HCT116 (cell line): ENCODE data around the gene OR7A10. TPM values are rescaled to one million over a fixed set of nuclear protein-coding genes. Genes with fewer than 3 reads are reported as not detected.

Source experiments
- ATAC-seq: fragments of 200-7000 bp; cut with Tn5 transposase; 2 replicates; pipeline ENCODE4 v1.9.1; 2020; ENCODE audit warnings: mild to moderate bottlenecking, moderate library complexity
- BruUV-seq: library from RNA; stranded (reverse); fragments of 400-500 nt; replicated peaks from 2 replicates; lab custom pipeline; 2021; lab: Mats Ljungman, UMichigan
- CTCF ChIA-PET: fragments of 300-600 bp; sonication (Branson Sonifier 250); formaldehyde crosslinking; loops from one replicate; lab custom pipeline; 2021; ENCODE audit warnings: antibody characterized with exemption; lab: Charles Lee
- POLR2A ChIA-PET: fragments of 300-600, 350-600 bp; sonication (Branson Sonifier 250); formaldehyde crosslinking; loops from one replicate; lab custom pipeline; 2021; ENCODE audit warnings: antibody characterized with exemption; lab: Charles Lee
- RAD21 ChIA-PET, 2 experiments: fragments of 300-600 bp; sonication (Branson Sonifier 250); formaldehyde crosslinking; loops; one replicate each; lab custom pipeline; 2023; ENCODE audit warnings: low total read pairs in 2 of 2; ENCODE audit not compliant: uncharacterized antibody in 2 of 2, unreplicated experiment in 2 of 2, low non-redundant PET in 1 of 2; lab: Charles Lee
- DNase-seq: peaks from one replicate; pipeline ENCODE4 v3.0.0-alpha.2; 2010; ENCODE audit warnings: low read depth, low spot score
- H2AFZ ChIP-seq: fragments of 200-600 bp; shearing (Covaris generic), sonication (generic); 2 replicates; pipeline ENCODE4 v1.6.1; 2017; ENCODE audit warnings: low read depth, mixed run types, mixed read lengths, antibody characterized with exemption, low read length; ENCODE audit not compliant: poor library complexity, severe bottlenecking
- H3K27ac ChIP-seq: 2 replicates; pipeline ENCODE4 v1.5.1; 2012; ENCODE audit warnings: low read depth, low read length
- H3K27me3 ChIP-seq: fragments of 200-600 bp; sonication (generic); 2 replicates; pipeline ENCODE4 v1.6.1; 2016; ENCODE audit warnings: mixed run types, low read length, mixed read lengths; ENCODE audit not compliant: insufficient read depth
- H3K36me3 ChIP-seq, 2 experiments: fragments of 200-500 bp in 1 of 2; fragments of 200-600 bp in 1 of 2; sonication (Bioruptor generic) in 1 of 2; sonication (generic) in 1 of 2; 2 replicates each; pipeline versions ENCODE4 v1.5.1 to v1.6.1; 2014 to 2016; ENCODE audit warnings: low read length in 2 of 2, inconsistent platforms in 1 of 2, mixed read lengths in 1 of 2, mixed run types in 1 of 2; ENCODE audit not compliant: insufficient read depth in 2 of 2, control insufficient read depth in 1 of 2
- H3K4me1 ChIP-seq, 2 experiments: fragments of 200-600 bp in 1 of 2; sonication (generic) in 1 of 2; 2 replicates each; pipeline versions ENCODE4 v1.5.1 to v1.6.1; 2012 to 2017; ENCODE audit warnings: low read length in 2 of 2, inconsistent platforms in 1 of 2, mild to moderate bottlenecking in 1 of 2, mixed read lengths in 1 of 2, mixed run types in 1 of 2, moderate library complexity in 1 of 2; ENCODE audit not compliant: insufficient read depth in 2 of 2, control insufficient read depth in 1 of 2
- H3K4me2 ChIP-seq: fragments of 200-600 bp; sonication (generic); 2 replicates; pipeline ENCODE4 v1.6.1; 2017; ENCODE audit warnings: mixed run types, low read length, mixed read lengths
- H3K4me3 ChIP-seq, 2 experiments: fragments of 200-600 bp in 1 of 2; sonication (generic) in 1 of 2; replicated peaks in 1 of 2; 2 replicates each; pipeline ENCODE4 v1.5.1; 2011 to 2016; ENCODE audit warnings: low read length in 2 of 2, control low read depth in 1 of 2, low read depth in 1 of 2, mild to moderate bottlenecking in 1 of 2, mixed read lengths in 1 of 2, mixed run types in 1 of 2
- H3K79me2 ChIP-seq: fragments of 200-600 bp; sonication (generic); 2 replicates; pipeline ENCODE4 v1.6.1; 2017; ENCODE audit warnings: mild to moderate bottlenecking, mixed run types, low read length, moderate library complexity, mixed read lengths; ENCODE audit not compliant: insufficient read depth
- H3K9ac ChIP-seq: fragments of 200-600 bp; sonication (generic); 2 replicates; pipeline ENCODE4 v1.6.1; 2016; ENCODE audit warnings: low read length, mixed read lengths
- H3K9me2 ChIP-seq: fragments of 200-600 bp; sonication (generic), shearing (Covaris generic); 2 replicates; pipeline ENCODE4 v1.6.1; 2017; ENCODE audit warnings: mixed run types, mild to moderate bottlenecking, moderate library complexity; ENCODE audit not compliant: insufficient read depth
- H3K9me3 ChIP-seq, 2 experiments: fragments of 200-500 bp in 1 of 2; fragments of 200-600 bp in 1 of 2; sonication (Bioruptor generic) in 1 of 2; sonication (generic) in 1 of 2; 2 replicates each; pipeline ENCODE4 v1.6.1; 2014 to 2017; ENCODE audit warnings: low read length in 2 of 2, mixed read lengths in 2 of 2, inconsistent platforms in 1 of 2, low read depth in 1 of 2, mild to moderate bottlenecking in 1 of 2, mixed run types in 1 of 2, moderate library complexity in 1 of 2; ENCODE audit not compliant: control insufficient read depth in 1 of 2, insufficient read depth in 1 of 2
- H4K20me1 ChIP-seq: fragments of 200-600 bp; sonication (generic), shearing (Covaris generic); 2 replicates; pipeline ENCODE4 v1.6.1; 2017; ENCODE audit warnings: mixed run types, mild to moderate bottlenecking, moderate library complexity; ENCODE audit not compliant: insufficient read depth
- CEBPB ChIP-seq: IDR thresholded peaks from 2 replicates; pipeline ENCODE4 v1.6.1; 2012; ENCODE audit warnings: low read depth
- EGR1 ChIP-seq: IDR thresholded peaks from 2 replicates; pipeline ENCODE4 v1.6.1; 2012; ENCODE audit warnings: low read depth
- EZH2 ChIP-seq: fragments of 200-600 bp; sonication (generic); IDR thresholded peaks from 2 replicates; pipeline ENCODE4 v1.6.1; 2017; ENCODE audit warnings: antibody characterized with exemption, mixed run types
- EZH2phosphoT487 ChIP-seq: fragments of 200-600 bp; IDR thresholded peaks from 2 replicates; pipeline ENCODE4 v1.6.1; 2018; ENCODE audit warnings: antibody characterized with exemption, borderline replicate concordance
- FOSL1 ChIP-seq: IDR thresholded peaks from 2 replicates; pipeline ENCODE4 v1.6.1; 2012; ENCODE audit warnings: low read depth
- POLR2A ChIP-seq: IDR thresholded peaks from 2 replicates; pipeline ENCODE4 v1.7.0; 2011; ENCODE audit warnings: borderline replicate concordance; ENCODE audit not compliant: insufficient read depth, insufficient read length; ENCODE audit errors: extremely low read depth
- POLR2AphosphoS5 ChIP-seq: IDR thresholded peaks from 2 replicates; pipeline ENCODE4 v1.6.1; 2011; ENCODE audit warnings: mild to moderate bottlenecking, low read depth, low read length, moderate library complexity
- RAD21 ChIP-seq: IDR thresholded peaks from 2 replicates; pipeline ENCODE4 v1.6.1; 2012; ENCODE audit warnings: low read depth, mild to moderate bottlenecking
- SIN3A ChIP-seq: IDR thresholded peaks from 2 replicates; pipeline ENCODE4 v1.6.1; 2012; ENCODE audit warnings: low read depth
- SP1 ChIP-seq: IDR thresholded peaks from 2 replicates; pipeline ENCODE4 v1.6.1; 2012; ENCODE audit warnings: low read depth
- SRF ChIP-seq: IDR thresholded peaks from 2 replicates; pipeline ENCODE4 v1.6.1; 2012; ENCODE audit warnings: low read depth
- intact Hi-C: fragments of 100-400 bp; cut with micrococcal nuclease; formaldehyde crosslinking; loops from 2 replicates; pipeline ENCODE4 v1.10.0; 2022
- total RNA-seq: library from RNA; stranded (reverse); gene quantifications from one replicate; pipeline ENCODE4 v1.2.1, GENCODE V29; 2021; ENCODE audit not compliant: unreplicated experiment
- TF ChIP-seq, protein P1 (sequence below), 3 experiments: fragments of 200-600 bp in 1 of 3; sonication (generic) in 1 of 3; IDR thresholded peaks in 2 of 3; conservative IDR thresholded peaks in 1 of 3; 2 replicates each; pipeline ENCODE4 v1.5.1; 2012 to 2017; ENCODE audit warnings: low read depth in 2 of 3, low read length in 2 of 3, antibody characterized with exemption in 1 of 3, borderline replicate concordance in 1 of 3, control low read depth in 1 of 3, mild to moderate bottlenecking in 1 of 3, mixed read lengths in 1 of 3, mixed run types in 1 of 3, moderate library complexity in 1 of 3; ENCODE audit not compliant: insufficient read depth in 1 of 3
- TF ChIP-seq, protein P2 (sequence below): IDR thresholded peaks from 2 replicates; pipeline ENCODE4 v1.6.1; 2011; ENCODE audit warnings: mild to moderate bottlenecking, low read length, moderate library complexity; ENCODE audit not compliant: insufficient replicate concordance; ENCODE audit errors: extremely low read depth
- TF ChIP-seq, protein P3 (sequence below): IDR thresholded peaks from 2 replicates; pipeline ENCODE4 v1.6.1; 2012

The OR7A10 gene
- total RNA-seq, 1 experiment from 2014 or later = not detected

DNA sequence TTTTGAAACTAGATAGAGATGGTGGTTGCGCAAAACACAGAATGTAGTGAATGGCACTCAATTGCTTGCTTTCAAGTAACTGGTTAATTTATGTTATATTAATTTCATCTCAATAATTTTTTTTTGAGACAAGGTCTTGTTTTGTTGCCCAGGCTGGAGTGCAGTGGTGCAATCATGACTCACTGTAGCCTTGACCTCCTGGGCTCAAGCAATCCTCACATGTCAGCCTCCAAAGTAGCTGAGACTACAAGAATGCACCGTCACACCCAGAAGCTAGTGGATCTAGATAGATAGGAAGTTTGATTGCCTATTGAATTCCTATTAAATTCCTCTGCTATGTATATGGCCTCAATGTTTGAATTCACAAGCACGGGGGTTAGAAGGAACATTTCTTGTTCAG is 44.0 kb downstream of the OR7A10 start:
- ATAC-seq = no peak
- Histone ChIP-seq H2AFZ (no peak overlapping the region), H3K27me3 (no peaks in the 10 kb centered on the region), H3K79me2 (no peaks in the 10 kb centered on the region), H3K4me3 (no peak overlapping the region), H4K20me1 (no peaks in the 10 kb centered on the region), H3K4me2 (no peak overlapping the region), H3K9ac (no peak overlapping the region), H3K36me3 (no peaks in the 10 kb centered on the region), H3K9me3 (no peaks in the 10 kb centered on the region), H3K9me2 (no peaks in the 10 kb centered on the region), H3K4me1 (no peaks in the 10 kb centered on the region), H3K27ac (no peak overlapping the region)
- ChIA-PET CTCF (interaction anchor here (2.2 kb wide), 1 partner anchor 19 kb away, joined by 5 read pairs; no protein-coding TSS in a partner anchor), RAD21 (no interaction called here), POLR2A (no interaction called here)
- BruUV-seq = no TSS peak
- DNase-seq = no peak
- TF ChIP-seq, protein P1, sequence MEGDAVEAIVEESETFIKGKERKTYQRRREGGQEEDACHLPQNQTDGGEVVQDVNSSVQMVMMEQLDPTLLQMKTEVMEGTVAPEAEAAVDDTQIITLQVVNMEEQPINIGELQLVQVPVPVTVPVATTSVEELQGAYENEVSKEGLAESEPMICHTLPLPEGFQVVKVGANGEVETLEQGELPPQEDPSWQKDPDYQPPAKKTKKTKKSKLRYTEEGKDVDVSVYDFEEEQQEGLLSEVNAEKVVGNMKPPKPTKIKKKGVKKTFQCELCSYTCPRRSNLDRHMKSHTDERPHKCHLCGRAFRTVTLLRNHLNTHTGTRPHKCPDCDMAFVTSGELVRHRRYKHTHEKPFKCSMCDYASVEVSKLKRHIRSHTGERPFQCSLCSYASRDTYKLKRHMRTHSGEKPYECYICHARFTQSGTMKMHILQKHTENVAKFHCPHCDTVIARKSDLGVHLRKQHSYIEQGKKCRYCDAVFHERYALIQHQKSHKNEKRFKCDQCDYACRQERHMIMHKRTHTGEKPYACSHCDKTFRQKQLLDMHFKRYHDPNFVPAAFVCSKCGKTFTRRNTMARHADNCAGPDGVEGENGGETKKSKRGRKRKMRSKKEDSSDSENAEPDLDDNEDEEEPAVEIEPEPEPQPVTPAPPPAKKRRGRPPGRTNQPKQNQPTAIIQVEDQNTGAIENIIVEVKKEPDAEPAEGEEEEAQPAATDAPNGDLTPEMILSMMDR (IDR thresholded peaks at IDR 0.05 in 2 of 3, conservative IDR thresholded peaks at IDR 0.05 in 1 of 3; ENCODE audit: borderline replicate concordance in 1 of 3, insufficient read depth in 1 of 3, low read depth in 2 of 3, low read length in 2 of 3) = no peak
- no peak for TF ChIP-seq EZH2
- TF ChIP-seq SRF = no peak
- no peak for TF ChIP-seq EGR1
- TF ChIP-seq EZH2phosphoT487 = no peak
- TF ChIP-seq SIN3A = no peak
- no peak for TF ChIP-seq CEBPB
- intact Hi-C loops = no loop called here

DNA sequence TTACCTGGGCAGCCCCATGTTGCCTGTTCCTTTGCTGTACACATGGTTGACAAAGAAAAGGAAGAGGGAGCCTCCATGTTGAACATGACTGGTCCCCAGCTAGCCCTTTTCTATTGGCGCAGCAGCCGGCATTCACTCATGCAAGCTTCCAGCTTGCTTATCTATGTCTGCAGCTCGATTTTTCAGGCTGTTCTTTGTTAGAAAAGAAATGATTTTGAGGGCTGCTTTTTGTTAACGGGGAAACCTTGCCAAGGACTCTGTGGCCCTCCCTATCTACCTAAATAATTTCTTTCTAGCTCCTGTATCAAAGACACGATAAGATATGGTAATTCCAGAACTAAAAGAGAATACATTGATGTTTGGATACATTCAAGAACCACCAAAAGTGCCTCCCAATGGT is 50.0 kb downstream of the OR7A10 start:
- H3K9me3 ChIP-seq = no peaks in the 10 kb centered on the region
- H3K79me2 ChIP-seq = no peaks in the 10 kb centered on the region
- H3K9ac ChIP-seq = no peak overlapping the region
- CTCF ChIA-PET = no interaction called here
- BruUV-seq = no TSS peak
- RAD21 ChIA-PET = no interaction called here
- no peaks in the 10 kb centered on the region for H3K36me3 ChIP-seq
- no peaks in the 10 kb centered on the region for H3K27me3 ChIP-seq
- ATAC-seq (no peak), DNase-seq (no peak)
- H3K27ac ChIP-seq = no peak overlapping the region
- H3K9me2 ChIP-seq = no peaks in the 10 kb centered on the region
- no peaks in the 10 kb centered on the region for H4K20me1 ChIP-seq
- peaks cover 0 to 5% of the 10 kb centered on the region in 2 experiments; a peak in 2 of 4 replicates for H3K4me1 ChIP-seq
- H3K4me2 ChIP-seq = no peak overlapping the region
- H2AFZ ChIP-seq = no peak overlapping the region
- H3K4me3 ChIP-seq = no peak overlapping the region
- intact Hi-C loops = no loop called here
- POLR2A ChIA-PET = no interaction called here
- TF ChIP-seq, protein P2, sequence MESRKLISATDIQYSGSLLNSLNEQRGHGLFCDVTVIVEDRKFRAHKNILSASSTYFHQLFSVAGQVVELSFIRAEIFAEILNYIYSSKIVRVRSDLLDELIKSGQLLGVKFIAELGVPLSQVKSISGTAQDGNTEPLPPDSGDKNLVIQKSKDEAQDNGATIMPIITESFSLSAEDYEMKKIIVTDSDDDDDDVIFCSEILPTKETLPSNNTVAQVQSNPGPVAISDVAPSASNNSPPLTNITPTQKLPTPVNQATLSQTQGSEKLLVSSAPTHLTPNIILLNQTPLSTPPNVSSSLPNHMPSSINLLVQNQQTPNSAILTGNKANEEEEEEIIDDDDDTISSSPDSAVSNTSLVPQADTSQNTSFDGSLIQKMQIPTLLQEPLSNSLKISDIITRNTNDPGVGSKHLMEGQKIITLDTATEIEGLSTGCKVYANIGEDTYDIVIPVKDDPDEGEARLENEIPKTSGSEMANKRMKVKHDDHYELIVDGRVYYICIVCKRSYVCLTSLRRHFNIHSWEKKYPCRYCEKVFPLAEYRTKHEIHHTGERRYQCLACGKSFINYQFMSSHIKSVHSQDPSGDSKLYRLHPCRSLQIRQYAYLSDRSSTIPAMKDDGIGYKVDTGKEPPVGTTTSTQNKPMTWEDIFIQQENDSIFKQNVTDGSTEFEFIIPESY = no peak
- TF ChIP-seq RAD21 (no peak), POLR2AphosphoS5 (no peak), CEBPB (no peak), SP1 (no peak), POLR2A (no peak), EZH2 (no peak), EZH2phosphoT487 (no peak), FOSL1 (no peak), SIN3A (no peak)
- TF ChIP-seq, protein P3, sequence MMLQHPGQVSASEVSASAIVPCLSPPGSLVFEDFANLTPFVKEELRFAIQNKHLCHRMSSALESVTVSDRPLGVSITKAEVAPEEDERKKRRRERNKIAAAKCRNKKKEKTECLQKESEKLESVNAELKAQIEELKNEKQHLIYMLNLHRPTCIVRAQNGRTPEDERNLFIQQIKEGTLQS = no peak
